ENCODE data around the gene FOXF2.

DNA sequence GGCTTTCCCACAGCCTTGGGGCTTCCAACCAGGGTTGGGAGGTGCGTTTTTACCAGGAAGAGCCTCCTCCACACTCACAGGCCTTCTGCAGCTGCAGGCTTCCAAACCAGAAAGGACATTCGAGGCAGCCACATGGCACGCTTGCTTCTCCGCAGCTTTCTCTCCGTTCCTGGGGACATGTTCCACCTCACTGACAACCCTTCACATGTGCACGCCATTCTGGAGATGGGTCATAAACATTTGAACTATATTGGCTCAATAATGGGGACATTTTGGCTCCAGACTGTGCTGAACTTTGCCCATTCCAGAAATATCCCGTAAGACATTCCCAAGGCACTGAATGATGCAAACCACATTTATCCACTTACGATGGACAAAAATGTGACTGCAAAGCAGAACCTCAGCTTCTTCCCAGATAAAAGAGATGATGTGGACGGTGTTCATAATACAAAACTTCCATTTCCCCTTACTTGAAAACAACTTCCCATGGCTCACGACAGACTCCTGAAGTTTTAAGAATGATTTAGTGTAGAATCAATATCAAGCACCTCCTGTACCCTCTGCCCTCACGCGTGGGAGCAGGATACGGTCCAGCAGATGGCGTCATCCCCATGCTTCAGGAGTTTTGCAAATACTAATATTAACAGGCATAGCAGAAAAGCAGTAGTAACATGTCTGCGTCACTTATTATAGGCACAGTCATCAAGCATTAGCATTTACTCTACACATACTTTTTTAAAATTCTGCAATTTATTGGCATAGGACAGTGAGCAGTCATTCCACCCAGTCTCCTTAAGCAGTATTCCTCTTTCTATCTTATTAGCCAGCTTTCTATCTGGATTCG is 25.4 kb upstream of the FOXF2 start:
- no peak for TF ChIP-seq POLR2A (IDR thresholded peaks at IDR 0.05)
- TF ChIP-seq, protein P1, sequence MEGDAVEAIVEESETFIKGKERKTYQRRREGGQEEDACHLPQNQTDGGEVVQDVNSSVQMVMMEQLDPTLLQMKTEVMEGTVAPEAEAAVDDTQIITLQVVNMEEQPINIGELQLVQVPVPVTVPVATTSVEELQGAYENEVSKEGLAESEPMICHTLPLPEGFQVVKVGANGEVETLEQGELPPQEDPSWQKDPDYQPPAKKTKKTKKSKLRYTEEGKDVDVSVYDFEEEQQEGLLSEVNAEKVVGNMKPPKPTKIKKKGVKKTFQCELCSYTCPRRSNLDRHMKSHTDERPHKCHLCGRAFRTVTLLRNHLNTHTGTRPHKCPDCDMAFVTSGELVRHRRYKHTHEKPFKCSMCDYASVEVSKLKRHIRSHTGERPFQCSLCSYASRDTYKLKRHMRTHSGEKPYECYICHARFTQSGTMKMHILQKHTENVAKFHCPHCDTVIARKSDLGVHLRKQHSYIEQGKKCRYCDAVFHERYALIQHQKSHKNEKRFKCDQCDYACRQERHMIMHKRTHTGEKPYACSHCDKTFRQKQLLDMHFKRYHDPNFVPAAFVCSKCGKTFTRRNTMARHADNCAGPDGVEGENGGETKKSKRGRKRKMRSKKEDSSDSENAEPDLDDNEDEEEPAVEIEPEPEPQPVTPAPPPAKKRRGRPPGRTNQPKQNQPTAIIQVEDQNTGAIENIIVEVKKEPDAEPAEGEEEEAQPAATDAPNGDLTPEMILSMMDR (IDR thresholded peaks at IDR 0.05) = no peak

Measured in adrenal gland (tissue), 5 donors.